GM21390 (cell line): ENCODE measurements around the gene SNAP23.

Experiments used
- ATAC-seq: cut with Tn5 transposase; IDR thresholded peaks from one replicate; pipeline ENCODE4 v1.9.1; 2021; ENCODE audit not compliant: unreplicated experiment

Gene SNAP23

GRCh38 chr15:42494998-42495360 is 455 bp upstream of the SNAP23 start:
- ATAC-seq: no peak

- no peak for ATAC-seq
These were observed 3.0 kb downstream of the SNAP23 start for GRCh38 chr15:42498212-42499068.

GRCh38 chr15:42499858-42500609 is 4.6 kb downstream of the SNAP23 start:
- no peak for ATAC-seq

GRCh38 chr15:42502477-42502876 is 7.0 kb downstream of the SNAP23 start:
- ATAC-seq: no peak

- no peak for ATAC-seq
These were observed 8.4 kb downstream of the SNAP23 start for GRCh38 chr15:42503825-42504224.

GRCh38 chr15:42504631-42505030 is 9.2 kb downstream of the SNAP23 start:
- no peak for ATAC-seq

GRCh38 chr15:42507514-42507913 is 12.1 kb downstream of the SNAP23 start:
- ATAC-seq: no peak

- ATAC-seq: no peak
These were observed 12.8 kb downstream of the SNAP23 start for GRCh38 chr15:42508263-42508690.

GRCh38 chr15:42510258-42511006 is 15.0 kb downstream of the SNAP23 start:
- ATAC-seq: no peak

- no peak for ATAC-seq
These were observed 15.6 kb downstream of the SNAP23 start for GRCh38 chr15:42511007-42511391.

- no peak for ATAC-seq
These were observed 27.9 kb downstream of the SNAP23 start for GRCh38 chr15:42523331-42523730.

GRCh38 chr15:42528970-42529369 is 33.5 kb downstream of the SNAP23 start:
- no peak for ATAC-seq

GRCh38 chr15:42533246-42533645 is 37.8 kb downstream of the SNAP23 start:
- ATAC-seq: no peak

- ATAC-seq: no peak
These were observed 49.6 kb downstream of the SNAP23 start for GRCh38 chr15:42544853-42545629.

- ATAC-seq: peak; percentile 5
These were observed 52.4 kb downstream of the SNAP23 start for GRCh38 chr15:42547918-42548248.

- ATAC-seq: peak; percentile 75
These were observed 53.0 kb downstream of the SNAP23 start, which contains the start of the genes HAUS2 and LRRC57 for GRCh38 chr15:42548249-42549031. Gene HAUS2, plus strand, starts transcription at chr15:42548838. Its CDS starts 35 bp downstream, at chr15:42548873. Gene LRRC57, minus strand, starts transcription at chr15:42548793. Its CDS starts 359 bp downstream, at chr15:42548434.

- ATAC-seq: peak; percentile 34
These were observed 53.6 kb downstream of the SNAP23 start for GRCh38 chr15:42549032-42549491.

- ATAC-seq: no peak
These were observed 54.4 kb downstream of the SNAP23 start for GRCh38 chr15:42549741-42550392.

GRCh38 chr15:42553554-42553953 is 58.1 kb downstream of the SNAP23 start:
- ATAC-seq: no peak
